ENCODE measurements around the gene HOXA10. TPM values are rescaled to one million over a fixed set of nuclear protein-coding genes. Genes with fewer than 3 reads are reported as not detected.

The HOXA10 gene
- total RNA-seq, 1 experiment from 2014 or later: not detected

GRCh38 chr7:27203964-27204594 lies 30.0 kb upstream of the HOXA10 start:
- H3K79me1 ChIP-seq (ENCODE audit: insufficient read depth, low read depth, low read length, poor library complexity, severe bottlenecking): no peaks in the 10 kb centered on the region
- H4K20me1 ChIP-seq (ENCODE audit: control insufficient read depth, insufficient read depth, insufficient read length): no peaks in the 10 kb centered on the region
- no peak overlapping the region for H2BK15ac ChIP-seq (ENCODE audit: low read depth, low read length)
- no peak overlapping the region for H2BK120ac ChIP-seq (ENCODE audit: low read depth, low read length, poor library complexity, severe bottlenecking)
- no peak overlapping the region for H3K9ac ChIP-seq (ENCODE audit: extremely low read depth, insufficient read length, low read length)
- no peak for TF ChIP-seq CTCF (conservative IDR thresholded peaks at IDR 0.05)
- no peak for DNase-seq
- H2AFZ ChIP-seq (ENCODE audit: low read length): no peak overlapping the region
- no peak overlapping the region for H2BK5ac ChIP-seq (ENCODE audit: insufficient read length, low read length)
- no peak overlapping the region for H4K91ac ChIP-seq (ENCODE audit: insufficient read length, low read depth, low read length)
- no peak overlapping the region; a peak in 1 of 5 replicates for H3K4me3 Mint-ChIP-seq
- no peak overlapping the region for H3K18ac ChIP-seq (ENCODE audit: insufficient read length, low read depth, low read length)
- H3K79me2 ChIP-seq (ENCODE audit: insufficient read depth, low read length): no peaks in the 10 kb centered on the region
- H3K14ac ChIP-seq (ENCODE audit: insufficient read depth, low read length): no peak overlapping the region
- no peak overlapping the region for H2BK12ac ChIP-seq (ENCODE audit: insufficient read length, low read depth, low read length)
- H3K56ac ChIP-seq (ENCODE audit: insufficient read length, low read depth, low read length): no peak overlapping the region
- H3K4me1 ChIP-seq (ENCODE audit: insufficient read depth, low read length): no peaks in the 10 kb centered on the region
- H3K27me3 Mint-ChIP-seq (ENCODE audit: low read depth): peaks cover 95% of the 10 kb centered on the region
- no peak overlapping the region for H3K27ac ChIP-seq (ENCODE audit: insufficient read length, low read depth, low read length)
- no peak overlapping the region for H4K5ac ChIP-seq (ENCODE audit: insufficient read length, low read depth, low read length)
- H2AK5ac ChIP-seq (ENCODE audit: insufficient read length, low read length): no peak overlapping the region
- WGBS (ENCODE audit: extremely low coverage, insufficient read length, low lambda C conversion rate): no CpG with 5 or more reads among the region's 4 CpGs
- H3K4ac ChIP-seq (ENCODE audit: low read depth, low read length): no peak overlapping the region
- H2BK20ac ChIP-seq (ENCODE audit: low read depth, low read length, poor library complexity, severe bottlenecking): no peak overlapping the region
- no peak overlapping the region for H3K27ac Mint-ChIP-seq
- H3K4me2 ChIP-seq (ENCODE audit: insufficient read depth, insufficient read length, low read length): no peak overlapping the region
- peaks cover 0 to 2% (median 0%) of the 10 kb centered on the region in 3 experiments; a peak in 1 of 7 replicates for H3K36me3 Mint-ChIP-seq (ENCODE audit: insufficient read depth in 1 of 3, low read depth in 3 of 3)
- no peaks in the 10 kb centered on the region for H3K9me3 ChIP-seq (ENCODE audit: control insufficient read depth, low read depth, low read length)
- peaks cover 8 to 20% of the 10 kb centered on the region in 2 experiments; a peak in 3 of 4 replicates for H3K4me1 Mint-ChIP-seq
- H3K23me2 ChIP-seq (ENCODE audit: insufficient read length, low read depth, low read length, poor library complexity, severe bottlenecking): no peaks in the 10 kb centered on the region
- H3K27me3 ChIP-seq (ENCODE audit: insufficient read depth, low read length): peaks cover 93% of the 10 kb centered on the region
- H3T11ph ChIP-seq (ENCODE audit: low read length): no peak overlapping the region
- H4K8ac ChIP-seq (replicated peaks; ENCODE audit: insufficient read length, low read depth, low read length): no peak overlapping the region
- H3K9me3 Mint-ChIP-seq: peaks cover 7 to 8% of the 10 kb centered on the region in 2 experiments; a peak in 4 of 5 replicates
- no peak overlapping the region for H3K23ac ChIP-seq (ENCODE audit: insufficient read length, low read depth, low read length)
